HepG2 (cell line): ENCODE data around the gene LSR. TPM values are rescaled to one million over a fixed set of nuclear protein-coding genes. Genes with fewer than 3 reads are reported as not detected.

ENCODE experiments used
- CBFB ChIP-seq: sonication (generic); formaldehyde crosslinking; IDR thresholded peaks from 2 replicates; pipeline ENCODE4 v1.4.0; 2020; ENCODE audit warnings: missing genetic modification reagents
- HNRNPK ChIP-seq: fragments of 200-400 bp; formaldehyde crosslinking; IDR thresholded peaks from 2 replicates; pipeline ENCODE4 v1.6.1; 2018; ENCODE audit warnings: low read length, low read depth, moderate library complexity, mild to moderate bottlenecking; ENCODE audit not compliant: poor library complexity, severe bottlenecking
- IRF2 ChIP-seq: IDR thresholded peaks from 2 replicates; pipeline ENCODE4 v1.6.1; 2018; ENCODE audit warnings: missing genetic modification reagents, missing compliant biosample characterization
- MLLT10 ChIP-seq: sonication (generic); formaldehyde crosslinking; IDR thresholded peaks from 2 replicates; pipeline ENCODE4 v1.4.0; 2020; ENCODE audit warnings: missing genetic modification reagents
- NFKBIZ ChIP-seq: IDR thresholded peaks from 2 replicates; pipeline ENCODE4 v1.6.1; 2018; ENCODE audit warnings: missing genetic modification reagents, missing compliant biosample characterization
- PLRG1 ChIP-seq: fragments of 450-650 bp; conservative IDR thresholded peaks from 2 replicates; pipeline ENCODE4 v1.6.1; 2016
- SALL2 ChIP-seq: sonication (generic); formaldehyde crosslinking; IDR thresholded peaks from 2 replicates; pipeline ENCODE4 v1.8.1; 2023; ENCODE audit warnings: mild to moderate bottlenecking, missing genetic modification reagents, inconsistent platforms
- WIZ ChIP-seq: sonication (generic); formaldehyde crosslinking; IDR thresholded peaks from 2 replicates; pipeline ENCODE4 v1.5.1; 2020; ENCODE audit warnings: mild to moderate bottlenecking, missing genetic modification reagents
- ZBTB20 ChIP-seq: sonication (generic); formaldehyde crosslinking; IDR thresholded peaks from 2 replicates; pipeline ENCODE4 v1.8.1; 2023; ENCODE audit warnings: missing genetic modification reagents, low read depth, mild to moderate bottlenecking, borderline replicate concordance
- ZBTB7B ChIP-seq: sonication (generic); formaldehyde crosslinking; IDR thresholded peaks from 2 replicates; pipeline ENCODE4 v1.4.0; 2020; ENCODE audit warnings: missing genetic modification reagents
- ZNF124 ChIP-seq: sonication (generic); formaldehyde crosslinking; IDR thresholded peaks from 2 replicates; pipeline ENCODE4 v1.4.0; 2020; ENCODE audit warnings: missing genetic modification reagents
- ZNF441 ChIP-seq: sonication (generic); formaldehyde crosslinking; IDR thresholded peaks from 2 replicates; pipeline ENCODE4 v1.7.0; 2021; ENCODE audit warnings: missing genetic modification reagents, borderline replicate concordance
- ZSCAN21 ChIP-seq: sonication (generic); formaldehyde crosslinking; IDR thresholded peaks from 2 replicates; pipeline ENCODE4 v1.8.0; 2022; ENCODE audit warnings: mild to moderate bottlenecking, missing genetic modification reagents, moderate library complexity, borderline replicate concordance
- polyA plus RNA-seq, 8 experiments: library from polyadenylated mRNA; depleted of rRNA in 3 of 8; stranded (reverse) in 7 of 8; unstranded in 1 of 8; fragments of >200 nt; fragmentation: Illumina TruSeq in 4 of 8; extraction: Trizol in 4 of 8; gene quantifications; 2 replicates each; pipeline versions ENCODE4 v1.2.1 to v1.2.3, GENCODE V29; 2011 to 2016; ENCODE audit warnings: low read depth in 4 of 8, missing spikeins in 1 of 8, mixed read lengths in 1 of 8; ENCODE audit not compliant: insufficient read depth in 1 of 8
- total RNA-seq, 5 experiments: library from RNA; depleted of rRNA; stranded (reverse); fragments of >200 nt; fragmentation: Illumina TruSeq; extraction: Trizol; gene quantifications; 2 replicates each; pipeline ENCODE4 v1.2.3, GENCODE V29; 2016; ENCODE audit warnings: low read depth in 1 of 5
- TF ChIP-seq, protein P1 (sequence below): sonication (generic); formaldehyde crosslinking; IDR thresholded peaks from 2 replicates; pipeline ENCODE4 v1.4.0; 2020; ENCODE audit warnings: missing genetic modification reagents, borderline replicate concordance
- TF ChIP-seq, protein P2 (sequence below): sonication (generic); formaldehyde crosslinking; IDR thresholded peaks from 2 replicates; pipeline ENCODE4 v1.5.1; 2020; ENCODE audit warnings: mild to moderate bottlenecking, missing genetic modification reagents, moderate library complexity
- TF ChIP-seq, protein P3 (sequence below), 2 experiments: sonication (generic) in 1 of 2; formaldehyde crosslinking in 1 of 2; IDR thresholded peaks; 2 replicates each; pipeline versions ENCODE4 v1.4.0 to v1.6.1; 2018 to 2020; ENCODE audit warnings: missing genetic modification reagents in 2 of 2, borderline replicate concordance in 1 of 2, low read depth in 1 of 2, mild to moderate bottlenecking in 1 of 2, missing biosample characterization in 1 of 2
- TF ChIP-seq, protein P4 (sequence below): sonication (generic); formaldehyde crosslinking; IDR thresholded peaks from 2 replicates; pipeline ENCODE4 v1.4.0; 2020; ENCODE audit warnings: missing genetic modification reagents

LSR gene
- total and polyA plus RNA-seq, 2 of the 13 experiments (the other 11 are each of a cell fraction or from before 2014, with no cell fraction given) = 29.2 to 79.2 TPM

DNA sequence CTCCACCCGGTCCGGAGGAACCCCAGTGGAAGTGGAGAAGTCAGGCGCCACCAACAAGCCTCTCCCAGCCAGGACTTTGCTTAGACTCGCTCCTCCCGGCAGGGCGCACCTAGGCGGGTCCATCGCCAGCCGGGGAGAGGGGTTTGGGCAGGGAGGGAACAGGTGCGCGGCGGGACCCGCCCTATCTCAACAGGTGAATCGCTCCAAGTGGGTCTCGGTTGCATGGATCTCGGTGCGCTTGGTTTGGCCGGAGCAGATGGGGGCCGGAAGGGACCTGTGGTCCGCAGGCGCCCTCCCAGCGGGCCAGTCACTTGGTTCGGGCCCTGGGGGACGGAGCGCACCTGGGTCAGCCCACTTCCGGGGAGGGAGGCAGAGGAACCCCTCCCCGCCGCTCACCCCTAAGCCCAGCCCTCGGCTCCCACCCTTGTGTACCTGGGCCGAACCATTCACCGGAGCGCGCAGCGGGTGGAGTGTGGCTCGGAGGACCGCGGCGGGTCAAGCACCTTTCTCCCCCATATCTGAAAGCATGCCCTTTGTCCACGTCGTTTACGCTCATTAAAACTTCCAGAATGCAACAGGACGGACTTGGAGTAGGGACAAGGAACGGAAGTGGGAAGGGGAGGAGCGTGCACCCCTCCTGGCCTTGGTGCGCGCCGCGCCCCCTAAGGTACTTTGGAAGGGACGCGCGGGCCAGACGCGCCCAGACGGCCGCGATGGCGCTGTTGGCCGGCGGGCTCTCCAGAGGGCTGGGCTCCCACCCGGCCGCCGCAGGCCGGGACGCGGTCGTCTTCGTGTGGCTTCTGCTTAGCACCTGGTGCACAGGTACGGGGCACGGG, at the start of gene LSR (continued):
- TF ChIP-seq, protein P1, sequence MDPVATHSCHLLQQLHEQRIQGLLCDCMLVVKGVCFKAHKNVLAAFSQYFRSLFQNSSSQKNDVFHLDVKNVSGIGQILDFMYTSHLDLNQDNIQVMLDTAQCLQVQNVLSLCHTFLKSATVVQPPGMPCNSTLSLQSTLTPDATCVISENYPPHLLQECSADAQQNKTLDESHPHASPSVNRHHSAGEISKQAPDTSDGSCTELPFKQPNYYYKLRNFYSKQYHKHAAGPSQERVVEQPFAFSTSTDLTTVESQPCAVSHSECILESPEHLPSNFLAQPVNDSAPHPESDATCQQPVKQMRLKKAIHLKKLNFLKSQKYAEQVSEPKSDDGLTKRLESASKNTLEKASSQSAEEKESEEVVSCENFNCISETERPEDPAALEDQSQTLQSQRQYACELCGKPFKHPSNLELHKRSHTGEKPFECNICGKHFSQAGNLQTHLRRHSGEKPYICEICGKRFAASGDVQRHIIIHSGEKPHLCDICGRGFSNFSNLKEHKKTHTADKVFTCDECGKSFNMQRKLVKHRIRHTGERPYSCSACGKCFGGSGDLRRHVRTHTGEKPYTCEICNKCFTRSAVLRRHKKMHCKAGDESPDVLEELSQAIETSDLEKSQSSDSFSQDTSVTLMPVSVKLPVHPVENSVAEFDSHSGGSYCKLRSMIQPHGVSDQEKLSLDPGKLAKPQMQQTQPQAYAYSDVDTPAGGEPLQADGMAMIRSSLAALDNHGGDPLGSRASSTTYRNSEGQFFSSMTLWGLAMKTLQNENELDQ (CRISPR knock-in tag) = peak; percentile 44; the same call in 1 of the 2 replicates
- no peak for TF ChIP-seq PLRG1
- TF ChIP-seq, protein P2, sequence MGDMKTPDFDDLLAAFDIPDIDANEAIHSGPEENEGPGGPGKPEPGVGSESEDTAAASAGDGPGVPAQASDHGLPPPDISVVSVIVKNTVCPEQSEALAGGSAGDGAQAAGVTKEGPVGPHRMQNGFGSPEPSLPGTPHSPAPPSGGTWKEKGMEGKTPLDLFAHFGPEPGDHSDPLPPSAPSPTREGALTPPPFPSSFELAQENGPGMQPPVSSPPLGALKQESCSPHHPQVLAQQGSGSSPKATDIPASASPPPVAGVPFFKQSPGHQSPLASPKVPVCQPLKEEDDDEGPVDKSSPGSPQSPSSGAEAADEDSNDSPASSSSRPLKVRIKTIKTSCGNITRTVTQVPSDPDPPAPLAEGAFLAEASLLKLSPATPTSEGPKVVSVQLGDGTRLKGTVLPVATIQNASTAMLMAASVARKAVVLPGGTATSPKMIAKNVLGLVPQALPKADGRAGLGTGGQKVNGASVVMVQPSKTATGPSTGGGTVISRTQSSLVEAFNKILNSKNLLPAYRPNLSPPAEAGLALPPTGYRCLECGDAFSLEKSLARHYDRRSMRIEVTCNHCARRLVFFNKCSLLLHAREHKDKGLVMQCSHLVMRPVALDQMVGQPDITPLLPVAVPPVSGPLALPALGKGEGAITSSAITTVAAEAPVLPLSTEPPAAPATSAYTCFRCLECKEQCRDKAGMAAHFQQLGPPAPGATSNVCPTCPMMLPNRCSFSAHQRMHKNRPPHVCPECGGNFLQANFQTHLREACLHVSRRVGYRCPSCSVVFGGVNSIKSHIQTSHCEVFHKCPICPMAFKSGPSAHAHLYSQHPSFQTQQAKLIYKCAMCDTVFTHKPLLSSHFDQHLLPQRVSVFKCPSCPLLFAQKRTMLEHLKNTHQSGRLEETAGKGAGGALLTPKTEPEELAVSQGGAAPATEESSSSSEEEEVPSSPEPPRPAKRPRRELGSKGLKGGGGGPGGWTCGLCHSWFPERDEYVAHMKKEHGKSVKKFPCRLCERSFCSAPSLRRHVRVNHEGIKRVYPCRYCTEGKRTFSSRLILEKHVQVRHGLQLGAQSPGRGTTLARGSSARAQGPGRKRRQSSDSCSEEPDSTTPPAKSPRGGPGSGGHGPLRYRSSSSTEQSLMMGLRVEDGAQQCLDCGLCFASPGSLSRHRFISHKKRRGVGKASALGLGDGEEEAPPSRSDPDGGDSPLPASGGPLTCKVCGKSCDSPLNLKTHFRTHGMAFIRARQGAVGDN (CRISPR knock-in tag) = peak; percentile 72
- TF ChIP-seq, protein P3, sequence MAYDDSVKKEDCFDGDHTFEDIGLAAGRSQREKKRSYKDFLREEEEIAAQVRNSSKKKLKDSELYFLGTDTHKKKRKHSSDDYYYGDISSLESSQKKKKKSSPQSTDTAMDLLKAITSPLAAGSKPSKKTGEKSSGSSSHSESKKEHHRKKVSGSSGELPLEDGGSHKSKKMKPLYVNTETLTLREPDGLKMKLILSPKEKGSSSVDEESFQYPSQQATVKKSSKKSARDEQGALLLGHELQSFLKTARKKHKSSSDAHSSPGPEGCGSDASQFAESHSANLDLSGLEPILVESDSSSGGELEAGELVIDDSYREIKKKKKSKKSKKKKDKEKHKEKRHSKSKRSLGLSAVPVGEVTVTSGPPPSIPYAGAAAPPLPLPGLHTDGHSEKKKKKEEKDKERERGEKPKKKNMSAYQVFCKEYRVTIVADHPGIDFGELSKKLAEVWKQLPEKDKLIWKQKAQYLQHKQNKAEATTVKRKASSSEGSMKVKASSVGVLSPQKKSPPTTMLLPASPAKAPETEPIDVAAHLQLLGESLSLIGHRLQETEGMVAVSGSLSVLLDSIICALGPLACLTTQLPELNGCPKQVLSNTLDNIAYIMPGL (CRISPR knock-in tag; IDR thresholded peaks at IDR 0.05; ENCODE audit: borderline replicate concordance in 1 of 2, low read depth in 1 of 2) = peak; percentile 83 to 86; a peak in 3 of 4 replicates
- 0 out of 2 replicates have a peak, but pooled peaks have one; percentile 11 for TF ChIP-seq NFKBIZ (CRISPR knock-in tag)
- no peak for TF ChIP-seq SALL2 (CRISPR knock-in tag)
- TF ChIP-seq ZNF441 (CRISPR knock-in tag) = 0 out of 2 replicates have a peak, but pooled peaks have one; percentile 4
- TF ChIP-seq ZSCAN21 = peak; percentile 57
- no peak; the same call in 1 of the 2 replicates for TF ChIP-seq WIZ (CRISPR knock-in tag)
- TF ChIP-seq ZBTB20 = no peak; the same call in 1 of the 2 replicates
- TF ChIP-seq ZBTB7B (CRISPR knock-in tag) = peak; percentile 94
- no peak for TF ChIP-seq MLLT10 (CRISPR knock-in tag)
- TF ChIP-seq IRF2 = 0 out of 2 replicates have a peak, but pooled peaks have one; percentile 21
- TF ChIP-seq, protein P4, sequence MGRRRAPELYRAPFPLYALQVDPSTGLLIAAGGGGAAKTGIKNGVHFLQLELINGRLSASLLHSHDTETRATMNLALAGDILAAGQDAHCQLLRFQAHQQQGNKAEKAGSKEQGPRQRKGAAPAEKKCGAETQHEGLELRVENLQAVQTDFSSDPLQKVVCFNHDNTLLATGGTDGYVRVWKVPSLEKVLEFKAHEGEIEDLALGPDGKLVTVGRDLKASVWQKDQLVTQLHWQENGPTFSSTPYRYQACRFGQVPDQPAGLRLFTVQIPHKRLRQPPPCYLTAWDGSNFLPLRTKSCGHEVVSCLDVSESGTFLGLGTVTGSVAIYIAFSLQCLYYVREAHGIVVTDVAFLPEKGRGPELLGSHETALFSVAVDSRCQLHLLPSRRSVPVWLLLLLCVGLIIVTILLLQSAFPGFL = peak; percentile 68; the same call in 1 of the 2 replicates
- peak; percentile 16; the same call in 1 of the 2 replicates for TF ChIP-seq ZNF124 (CRISPR knock-in tag)
- peak; percentile 71; the same call in 1 of the 2 replicates for TF ChIP-seq CBFB (CRISPR knock-in tag)
- peak; percentile 83 for TF ChIP-seq HNRNPK
